ENCODE measurements around the gene BTBD2.
"Not testable (repeated sequence)": the region's sequence is repeated elsewhere in the genome, so short reads cannot be mapped to it uniquely, and the experiment has no call there.

Gene BTBD2

DNA sequence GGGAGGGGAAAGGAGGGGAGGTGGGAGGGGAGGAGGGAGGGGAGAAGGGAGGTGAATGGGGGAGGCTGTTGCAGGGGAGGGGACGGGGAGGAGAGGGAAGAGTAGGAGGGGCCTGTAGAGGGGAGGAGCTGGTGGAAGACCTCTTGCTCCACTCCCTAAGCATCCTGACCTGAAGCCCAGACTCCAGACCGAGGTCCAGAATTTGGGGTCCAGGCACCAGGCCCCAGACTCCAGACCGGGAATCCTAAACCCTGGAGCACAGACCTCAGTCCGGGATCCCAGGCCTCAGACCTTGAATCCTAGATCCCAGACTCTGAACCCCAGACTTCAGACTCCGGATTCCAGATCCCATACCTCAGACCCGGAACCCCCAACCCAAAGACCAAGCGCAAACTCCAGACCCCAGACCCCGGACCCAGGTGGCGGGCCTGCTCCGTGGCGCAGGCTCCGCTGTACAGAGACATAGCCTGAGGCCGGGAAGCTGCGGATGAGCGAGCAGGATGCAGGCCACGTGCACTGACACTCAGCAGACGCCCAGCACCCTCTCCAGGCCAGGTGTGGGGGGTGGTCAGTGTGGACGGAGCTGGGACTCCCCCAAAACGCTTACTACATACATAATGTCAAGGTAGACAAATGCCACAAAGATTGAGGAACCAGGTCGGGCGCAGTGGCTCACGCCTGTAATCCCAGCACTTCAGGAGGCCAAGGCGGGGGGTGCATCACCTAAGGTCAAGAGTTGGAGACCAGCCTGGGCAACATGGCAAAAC, 710 bp upstream of the BTBD2 start:
- no peak for DNase-seq (ENCODE audit: extremely low read depth in 1 of 2, low read depth in 1 of 2)

GRCh38 chr19:2014731-2015607, 545 bp downstream of the BTBD2 start:
- DNase-seq (ENCODE audit: extremely low read depth in 1 of 2, low read depth in 1 of 2) = no peak

DNA sequence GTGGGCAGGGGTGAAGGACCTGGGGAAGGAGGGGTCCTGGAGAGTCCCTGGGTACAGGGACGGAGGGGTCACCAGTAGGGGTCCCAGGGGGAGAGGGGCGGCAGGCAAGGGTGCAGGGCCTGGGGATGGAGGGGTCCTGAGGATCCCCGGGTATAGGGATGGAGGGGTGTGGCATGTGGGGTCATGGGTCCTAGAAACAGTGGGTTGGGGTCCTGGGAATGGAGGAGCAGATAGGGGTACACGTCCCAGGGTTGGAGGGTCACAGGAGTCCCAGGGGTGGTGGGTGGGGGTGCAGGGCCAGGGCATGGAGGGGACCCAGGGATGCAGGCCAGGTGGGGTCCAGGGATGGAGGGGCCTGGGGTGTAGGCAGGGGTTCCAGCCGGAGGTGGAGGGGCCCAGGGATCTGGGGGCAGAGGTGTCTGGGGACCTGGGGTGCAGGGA, 1.4 kb downstream of the BTBD2 start:
- no peak for DNase-seq (ENCODE audit: extremely low read depth in 1 of 2, low read depth in 1 of 2)

GRCh38 chr19:2013683-2013961, 1.9 kb downstream of the BTBD2 start:
- DNase-seq (ENCODE audit: extremely low read depth in 1 of 2, low read depth in 1 of 2) = no peak

DNA sequence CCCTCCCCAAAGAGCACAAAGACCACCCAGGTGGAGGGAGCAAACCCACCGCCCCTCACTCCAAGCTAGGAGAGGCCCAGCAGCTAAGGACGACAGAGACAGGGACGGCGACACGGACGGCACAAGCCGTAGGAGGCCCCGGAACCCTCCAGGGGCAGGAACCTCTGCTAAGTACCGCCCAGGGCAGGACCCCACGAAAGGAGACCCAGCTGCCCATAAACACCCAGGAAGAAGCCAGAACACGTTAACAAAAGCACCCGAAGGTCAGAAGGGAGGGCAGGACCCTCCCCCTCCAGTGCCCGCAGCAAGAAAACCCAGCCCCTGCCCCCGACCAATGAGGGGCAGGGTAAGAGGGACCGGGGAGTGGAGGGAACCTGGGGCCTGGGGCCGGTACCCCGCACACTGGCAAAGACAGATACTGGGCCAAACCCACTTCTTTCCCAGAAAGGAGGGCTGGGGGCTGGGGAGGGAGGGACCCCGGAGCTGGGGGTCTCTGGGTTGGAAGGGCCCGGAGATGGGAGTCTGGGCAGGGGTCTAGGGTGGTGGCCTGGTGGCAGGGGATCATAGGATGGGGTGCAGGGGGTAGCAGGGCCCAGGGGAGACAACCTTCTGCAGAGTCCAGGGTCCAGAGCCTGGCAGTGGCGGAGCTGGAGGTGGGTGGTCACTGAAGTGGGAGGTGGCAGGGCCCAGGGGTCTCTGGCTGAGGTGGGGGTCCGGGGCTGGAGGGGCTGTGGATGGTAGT, 2.4 kb downstream of the BTBD2 start:
- DNase-seq (ENCODE audit: extremely low read depth in 1 of 2, low read depth in 1 of 2) = no peak

- DNase-seq (ENCODE audit: extremely low read depth in 1 of 2, low read depth in 1 of 2) = no peak
Measured at GRCh38 chr19:2011169-2011568, 4.3 kb downstream of the BTBD2 start.

GRCh38 chr19:2010135-2010668, 5.3 kb downstream of the BTBD2 start:
- DNase-seq (ENCODE audit: extremely low read depth in 1 of 2, low read depth in 1 of 2) = no peak

- DNase-seq (ENCODE audit: extremely low read depth in 1 of 2, low read depth in 1 of 2) = no peak
Measured at GRCh38 chr19:2003874-2004273, 11.6 kb downstream of the BTBD2 start.

- DNase-seq (ENCODE audit: extremely low read depth in 1 of 2, low read depth in 1 of 2) = no peak
Measured at GRCh38 chr19:1999856-2000515, 15.5 kb downstream of the BTBD2 start.

DNA sequence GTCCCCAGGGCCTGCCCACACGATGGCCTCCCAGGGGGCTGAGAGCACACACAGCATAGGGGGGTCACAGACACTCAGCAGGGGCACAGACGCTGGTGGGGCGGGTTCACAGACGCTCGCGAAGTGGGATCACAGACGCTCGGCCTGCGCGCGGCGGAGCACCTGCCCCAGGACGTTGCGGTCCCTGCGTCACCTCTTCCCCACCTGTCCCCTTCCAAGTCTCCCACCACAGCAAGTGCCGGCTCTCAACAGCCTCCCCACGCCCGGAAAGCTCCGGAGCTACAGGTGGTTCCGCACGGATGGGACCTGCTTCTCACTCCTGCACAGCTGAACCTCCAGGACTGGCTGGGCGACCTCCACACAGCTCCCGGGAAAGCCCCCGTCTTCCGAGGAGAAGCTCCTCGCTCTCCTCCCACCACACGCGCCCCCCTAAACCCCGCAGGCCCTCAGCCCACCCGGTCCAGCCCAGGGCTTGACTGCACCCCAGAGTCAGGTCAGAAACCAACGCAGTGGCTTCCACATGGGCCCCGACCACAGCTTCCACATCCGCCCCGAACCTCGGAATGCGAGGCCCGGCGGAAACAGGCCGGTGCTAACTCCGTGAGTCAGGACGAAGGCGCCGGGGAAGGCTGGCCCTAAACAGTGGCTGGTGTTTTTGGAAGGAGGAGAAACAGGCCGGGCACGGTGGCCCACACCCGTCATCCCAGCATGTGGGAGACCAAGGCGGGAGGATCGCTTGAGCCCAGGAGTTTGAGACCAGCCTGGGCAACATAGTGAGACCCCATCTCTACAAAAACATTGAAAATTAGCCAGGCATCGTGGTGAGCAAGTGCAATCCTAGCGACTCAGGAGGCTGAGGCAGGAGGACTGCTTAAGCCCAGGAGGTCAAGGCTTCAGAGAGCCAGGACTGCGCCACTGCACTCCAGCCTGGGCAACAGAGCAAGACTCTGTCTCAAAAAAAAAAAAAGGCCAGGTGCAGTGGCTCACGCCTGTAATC, 16.5 kb downstream of the BTBD2 start:
- no peak for DNase-seq (ENCODE audit: extremely low read depth in 1 of 2, low read depth in 1 of 2)

- DNase-seq (ENCODE audit: extremely low read depth in 1 of 2, low read depth in 1 of 2) = no peak
Measured at GRCh38 chr19:1997353-1998233, 17.9 kb downstream of the BTBD2 start.

DNA sequence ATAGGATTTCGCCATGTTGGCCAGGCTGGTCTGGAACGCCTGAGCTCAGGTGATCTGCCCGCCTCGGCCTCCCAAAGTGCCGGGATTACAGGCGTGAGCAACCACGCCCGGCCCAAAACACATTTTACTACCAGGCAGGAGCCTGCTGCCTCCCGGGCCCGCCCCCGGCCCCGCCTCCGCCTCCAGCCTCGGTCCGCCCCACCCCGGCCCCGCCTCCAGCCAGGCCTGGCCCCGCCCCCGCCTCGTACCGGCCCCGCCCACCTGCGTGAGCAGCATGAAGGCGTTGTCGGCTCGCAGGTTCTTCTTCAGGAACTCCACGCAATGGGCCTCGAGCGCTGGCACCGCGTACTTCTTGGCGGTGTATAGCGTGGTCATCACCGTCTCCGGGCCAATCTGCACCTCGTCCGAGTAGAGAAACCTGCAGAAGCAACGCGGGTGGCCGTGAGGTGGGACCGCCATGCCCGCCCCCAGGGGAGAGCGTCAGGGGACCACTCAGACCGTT, 22.7 kb downstream of the BTBD2 start:
- no peak for DNase-seq (ENCODE audit: extremely low read depth in 1 of 2, low read depth in 1 of 2)

DNA sequence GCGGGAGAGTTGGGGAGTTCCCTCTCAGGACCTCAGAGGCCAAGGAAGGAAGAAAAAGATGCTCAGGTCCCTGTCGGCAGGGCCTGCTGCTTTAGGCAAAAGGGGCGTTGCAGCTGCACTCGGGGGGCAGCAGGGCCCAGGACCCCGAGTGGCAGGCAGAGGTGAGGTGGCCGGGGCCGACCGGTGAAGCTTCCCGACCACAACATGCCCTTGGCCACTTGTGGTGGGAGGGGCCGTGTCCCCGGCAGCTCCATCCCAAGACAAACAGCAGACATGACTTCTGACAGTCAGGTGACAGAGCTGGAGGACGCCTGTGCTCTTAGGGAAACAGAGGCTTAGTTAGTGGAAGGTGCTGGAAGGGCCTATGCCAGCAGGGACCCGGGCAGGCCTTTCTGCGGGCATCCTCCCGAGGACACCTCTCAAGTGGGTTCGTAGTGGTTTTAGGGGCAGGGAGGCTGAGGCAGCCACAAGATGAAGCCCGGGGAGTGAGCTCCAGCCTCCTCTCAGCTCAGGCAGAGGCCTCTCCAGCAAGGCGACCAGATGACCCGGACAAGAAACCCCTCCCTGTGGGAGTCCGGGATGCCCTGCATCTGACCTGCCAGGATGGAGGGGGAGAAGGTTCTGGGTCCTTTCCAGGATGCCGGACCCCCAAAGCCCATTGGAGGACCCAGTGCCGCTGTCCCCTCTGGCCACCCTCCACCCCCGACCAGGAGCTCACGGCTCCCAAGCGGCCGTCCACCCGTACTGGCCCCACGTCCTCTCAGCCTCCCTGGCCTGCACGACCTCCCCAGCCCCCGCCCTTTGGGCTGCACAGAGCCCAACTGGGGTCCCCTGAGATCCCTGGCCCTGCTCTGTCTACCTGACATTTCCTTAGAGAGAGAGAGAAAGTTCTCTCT, 24.2 kb downstream of the BTBD2 start:
- DNase-seq (ENCODE audit: extremely low read depth in 1 of 2, low read depth in 1 of 2) = no peak

GRCh38 chr19:1990230-1991017, 25.1 kb downstream of the BTBD2 start:
- no peak for DNase-seq (ENCODE audit: extremely low read depth in 1 of 2, low read depth in 1 of 2)

- no peak for DNase-seq (ENCODE audit: extremely low read depth in 1 of 2, low read depth in 1 of 2)
Measured at GRCh38 chr19:1989513-1990229, 25.8 kb downstream of the BTBD2 start.

DNA sequence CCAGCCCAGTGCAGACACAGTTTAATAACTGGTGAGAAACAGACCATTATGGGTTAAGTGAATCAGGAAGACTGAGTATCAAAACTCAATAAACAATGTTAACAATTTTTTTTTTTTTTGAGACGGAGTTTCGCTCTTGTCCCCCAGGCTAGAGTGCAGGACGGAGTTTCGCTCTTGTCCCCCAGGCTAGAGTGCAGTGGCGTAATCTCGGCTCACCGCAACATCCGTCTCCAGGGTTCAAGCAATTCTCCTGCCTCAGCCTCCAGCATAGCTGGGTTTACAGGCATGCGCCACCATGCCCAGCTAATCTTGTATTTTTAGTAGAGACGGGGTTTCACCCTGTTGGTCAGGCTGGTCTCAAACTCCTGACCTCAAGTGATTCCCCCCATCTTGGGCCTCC, 27.1 kb downstream of the BTBD2 start:
- DNase-seq (ENCODE audit: extremely low read depth in 1 of 2, low read depth in 1 of 2) = not testable (repeated sequence)
